H1 (cell line): ENCODE results near the gene MACROD1. TPM values are rescaled to one million over a fixed set of nuclear protein-coding genes. Genes with fewer than 3 reads are reported as not detected.

Source experiments
- BACH1 ChIP-seq: IDR thresholded peaks from 2 replicates; pipeline ENCODE4 v1.6.1; 2012; ENCODE audit warnings: low read length, improper control_type of control experiment
- CBX5 ChIP-seq: fragments of 300-800, 300-1000 bp; sonication (generic); IDR thresholded peaks from 2 replicates; pipeline ENCODE4 v1.7.1; 2016; ENCODE audit warnings: antibody characterized with exemption, low read length, low read depth
- CEBPB ChIP-seq: IDR thresholded peaks from 2 replicates; pipeline ENCODE4 v1.6.1; 2012; ENCODE audit warnings: low read depth, low read length
- E2F6 ChIP-seq: IDR thresholded peaks from 2 replicates; pipeline ENCODE4 v1.6.1; 2012; ENCODE audit warnings: inconsistent platforms
- EGR1 ChIP-seq: IDR thresholded peaks from 2 replicates; pipeline ENCODE4 v1.6.1; 2011; ENCODE audit warnings: low read depth, low read length, borderline replicate concordance
- HDAC2 ChIP-seq, 2 experiments: fragments of 300-600 bp in 1 of 2; sonication (generic) in 1 of 2; IDR thresholded peaks; 2 replicates each; pipeline ENCODE4 v1.6.1; 2011 to 2012; ENCODE audit warnings: low read depth in 2 of 2, low read length in 2 of 2, mild to moderate bottlenecking in 2 of 2, moderate library complexity in 2 of 2, borderline replicate concordance in 1 of 2, inconsistent platforms in 1 of 2
- HDAC6 ChIP-seq: IDR thresholded peaks from one replicate; pipeline ENCODE4 v1.7.1; 2012; ENCODE audit warnings: low read depth, mild to moderate bottlenecking, inconsistent platforms, low read length, moderate library complexity
- JUN ChIP-seq: IDR thresholded peaks from 2 replicates; pipeline ENCODE4 v1.6.1; 2011; ENCODE audit warnings: low read depth, mild to moderate bottlenecking, improper control_type of control experiment, low read length
- JUND ChIP-seq: IDR thresholded peaks from 2 replicates; pipeline ENCODE4 v1.6.1; 2011; ENCODE audit warnings: mild to moderate bottlenecking, improper control_type of control experiment, low read length
- KDM1A ChIP-seq: fragments of 200-600, 300-600 bp; sonication (generic); IDR thresholded peaks from 2 replicates; pipeline ENCODE4 v1.7.1; 2016; ENCODE audit warnings: mild to moderate bottlenecking, low read length, borderline replicate concordance
- KDM4A ChIP-seq: IDR thresholded peaks from one replicate; pipeline ENCODE4 v1.7.1; 2012; ENCODE audit warnings: low read depth, mild to moderate bottlenecking, moderate library complexity, low read length, inconsistent platforms; ENCODE audit not compliant: severe bottlenecking
- MAFK ChIP-seq: IDR thresholded peaks from 2 replicates; pipeline ENCODE4 v1.6.1; 2012; ENCODE audit warnings: low read depth, mild to moderate bottlenecking, improper control_type of control experiment, low read length
- POLR2AphosphoS5 ChIP-seq: IDR thresholded peaks from 2 replicates; pipeline ENCODE4 v1.6.1; 2011; ENCODE audit warnings: low read depth, low read length
- RBBP5 ChIP-seq: IDR thresholded peaks from 2 replicates; pipeline ENCODE4 v1.7.1; 2012; ENCODE audit warnings: low read depth, mild to moderate bottlenecking, inconsistent platforms, low read length, moderate library complexity, borderline replicate concordance
- RXRA ChIP-seq: IDR thresholded peaks from 2 replicates; pipeline ENCODE4 v1.6.1; 2011; ENCODE audit warnings: low read depth, mild to moderate bottlenecking, low read length, moderate library complexity; ENCODE audit not compliant: insufficient read depth
- SUZ12 ChIP-seq: fragments of 200-600 bp; sonication (generic); IDR thresholded peaks from 2 replicates; pipeline ENCODE4 v1.6.1; 2012; ENCODE audit warnings: mild to moderate bottlenecking, inconsistent platforms, low read length, moderate library complexity, mixed read lengths
- TAF1 ChIP-seq: IDR thresholded peaks from 2 replicates; pipeline ENCODE4 v1.6.1; 2011; ENCODE audit warnings: mild to moderate bottlenecking, low read depth, low read length
- TAF7 ChIP-seq: optimal IDR thresholded peaks from 2 replicates; pipeline ENCODE3; 2011; ENCODE audit warnings: low read depth, mild to moderate bottlenecking, inconsistent platforms, low read length, moderate library complexity, borderline replicate concordance
- TEAD4 ChIP-seq: IDR thresholded peaks from 2 replicates; pipeline ENCODE4 v1.6.1; 2012; ENCODE audit warnings: low read depth, low read length, inconsistent platforms, mixed read lengths
- polyA plus RNA-seq, 7 experiments: library from polyadenylated mRNA; depleted of rRNA in 3 of 7; stranded (reverse) in 5 of 7; unstranded in 2 of 7; fragments of >200 nt in 5 of 7; fragments of 200-250 nt in 2 of 7; gene quantifications; 1 replicate in 5 of 7; 2 replicates in 1 of 7; 4 replicates in 1 of 7; pipeline versions ENCODE4 v1.2.1 to v1.2.3, GENCODE V29; 2011 to 2013; ENCODE audit warnings: missing spikeins in 2 of 7, mixed read lengths in 2 of 7
- total RNA-seq: library from RNA; stranded (reverse); fragmentation: NEBNext Ultra II Directional; extraction: Animal tissue kit (Norgen Biotek cat#: 25700); gene quantifications from 2 replicates; pipeline ENCODE4 v1.2.1, GENCODE V29; 2021
- TF ChIP-seq, protein P1 (sequence below), 3 experiments: IDR thresholded peaks; 1 replicate in 2 of 3; 2 replicates in 1 of 3; pipeline versions ENCODE4 v1.5.1 to v1.6.1; 2011; ENCODE audit warnings: low read length in 3 of 3, mild to moderate bottlenecking in 3 of 3, inconsistent platforms in 2 of 3, low read depth in 1 of 3, moderate library complexity in 1 of 3; ENCODE audit not compliant: insufficient read depth in 1 of 3; ENCODE audit errors: control extremely low read depth in 1 of 3
- TF ChIP-seq, protein P2 (sequence below): IDR thresholded peaks from 2 replicates; pipeline ENCODE4 v1.6.1; 2012; ENCODE audit warnings: inconsistent platforms

MACROD1 gene
- total and polyA plus RNA-seq, 2 of the 8 experiments (the other 6 are each of a cell fraction or from before 2014, with no cell fraction given): 19.5 to 34.1 TPM

GRCh38 chr11:64185175-64185692, 19.3 kb upstream of the MACROD1 start (continued):
- TF ChIP-seq JUN: no peak
- no peak for TF ChIP-seq HDAC6
- TF ChIP-seq BACH1: no peak
- TF ChIP-seq, protein P1, sequence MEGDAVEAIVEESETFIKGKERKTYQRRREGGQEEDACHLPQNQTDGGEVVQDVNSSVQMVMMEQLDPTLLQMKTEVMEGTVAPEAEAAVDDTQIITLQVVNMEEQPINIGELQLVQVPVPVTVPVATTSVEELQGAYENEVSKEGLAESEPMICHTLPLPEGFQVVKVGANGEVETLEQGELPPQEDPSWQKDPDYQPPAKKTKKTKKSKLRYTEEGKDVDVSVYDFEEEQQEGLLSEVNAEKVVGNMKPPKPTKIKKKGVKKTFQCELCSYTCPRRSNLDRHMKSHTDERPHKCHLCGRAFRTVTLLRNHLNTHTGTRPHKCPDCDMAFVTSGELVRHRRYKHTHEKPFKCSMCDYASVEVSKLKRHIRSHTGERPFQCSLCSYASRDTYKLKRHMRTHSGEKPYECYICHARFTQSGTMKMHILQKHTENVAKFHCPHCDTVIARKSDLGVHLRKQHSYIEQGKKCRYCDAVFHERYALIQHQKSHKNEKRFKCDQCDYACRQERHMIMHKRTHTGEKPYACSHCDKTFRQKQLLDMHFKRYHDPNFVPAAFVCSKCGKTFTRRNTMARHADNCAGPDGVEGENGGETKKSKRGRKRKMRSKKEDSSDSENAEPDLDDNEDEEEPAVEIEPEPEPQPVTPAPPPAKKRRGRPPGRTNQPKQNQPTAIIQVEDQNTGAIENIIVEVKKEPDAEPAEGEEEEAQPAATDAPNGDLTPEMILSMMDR (IDR thresholded peaks at IDR 0.05; ENCODE audit: control extremely low read depth in 1 of 3, insufficient read depth in 1 of 3, low read depth in 1 of 3, low read length in 3 of 3): 0 out of 4 replicates have a peak, but pooled peaks of 1 of the 3 experiments have one; percentile 6
- no peak for TF ChIP-seq JUND
- peak; percentile 84 for TF ChIP-seq POLR2AphosphoS5
- no peak for TF ChIP-seq CEBPB
- TF ChIP-seq TAF7: peak; percentile 94
- no peak for TF ChIP-seq HDAC2 (IDR thresholded peaks at IDR 0.05; ENCODE audit: borderline replicate concordance in 1 of 2, low read depth in 2 of 2, low read length in 2 of 2)
- peak; percentile 94 for TF ChIP-seq E2F6
- no peak for TF ChIP-seq CBX5
- TF ChIP-seq MAFK: no peak
- no peak for TF ChIP-seq TEAD4
- peak; percentile 42 for TF ChIP-seq KDM4A
- TF ChIP-seq EGR1: peak; percentile 35; the same call in 1 of the 2 replicates
- peak; percentile 99; the same call in 1 of the 2 replicates for TF ChIP-seq TAF1
- TF ChIP-seq RXRA: no peak
- TF ChIP-seq RBBP5: no peak
- TF ChIP-seq KDM1A: no peak
- TF ChIP-seq SUZ12: no peak
- TF ChIP-seq, protein P2, sequence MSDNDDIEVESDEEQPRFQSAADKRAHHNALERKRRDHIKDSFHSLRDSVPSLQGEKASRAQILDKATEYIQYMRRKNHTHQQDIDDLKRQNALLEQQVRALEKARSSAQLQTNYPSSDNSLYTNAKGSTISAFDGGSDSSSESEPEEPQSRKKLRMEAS: peak; percentile 94
